B cell (primary cell): ENCODE results near the gene GUSB. TPM values are rescaled to one million over a fixed set of nuclear protein-coding genes. Genes with fewer than 3 reads are reported as not detected.

ENCODE experiments used
- ATAC-seq: fragments of 200-7000 bp; cut with Tn5 transposase; one replicate; pipeline ENCODE4 v1.10.0; 2021; ENCODE audit warnings: low read depth, mild to moderate bottlenecking, moderate number of reproducible peaks, moderate library complexity
- CTCF ChIA-PET: fragments of 350-600 bp; sonication (Branson Sonifier 250); formaldehyde crosslinking; loops from one replicate; lab custom pipeline; 2021; ENCODE audit warnings: antibody characterized with exemption, inconsistent platforms; lab: Charles Lee
- POLR2A ChIA-PET: fragments of 350-600 bp; sonication (Branson Sonifier 250); formaldehyde crosslinking; loops from one replicate; lab custom pipeline; 2021; ENCODE audit warnings: antibody characterized with exemption; lab: Charles Lee
- DNase-seq: peaks from one replicate; pipeline ENCODE4 v3.0.0; 2013
- H2AFZ ChIP-seq: 2 replicates; pipeline ENCODE4 v1.6.1; 2012; ENCODE audit warnings: mild to moderate bottlenecking, low read depth, low read length; ENCODE audit not compliant: insufficient read depth, poor library complexity, severe bottlenecking
- H3K27ac ChIP-seq, 2 donors: 1 replicate in 1 of 2; 2 replicates in 1 of 2; pipeline ENCODE4 v1.5.1; 2012 to 2013; ENCODE audit warnings: low read length in 2 of 2, mild to moderate bottlenecking in 2 of 2, moderate library complexity in 1 of 2
- H3K27me3 ChIP-seq, 4 experiments: fragments of 200-600 bp in 1 of 4; sonication (generic) in 1 of 4; replicated peaks in 1 of 4; 1 replicate in 2 of 4; 2 replicates in 2 of 4; pipeline versions ENCODE4 v1.6.1 to v1.7.0; 2013 to 2016; ENCODE audit warnings: low read length in 3 of 4, mild to moderate bottlenecking in 2 of 4, mixed read lengths in 1 of 4, moderate library complexity in 1 of 4; ENCODE audit not compliant: insufficient read depth in 4 of 4, control insufficient read depth in 3 of 4; ENCODE audit errors: control extremely low read depth in 1 of 4
- H3K36me3 ChIP-seq, 2 experiments: replicated peaks in 1 of 2; 1 replicate in 1 of 2; 2 replicates in 1 of 2; pipeline versions ENCODE4 v1.6.1 to v1.7.1; 2013; ENCODE audit warnings: low read length in 1 of 2; ENCODE audit not compliant: insufficient read depth in 2 of 2, control insufficient read depth in 1 of 2; ENCODE audit errors: control extremely low read depth in 1 of 2, extremely low read depth in 1 of 2
- H3K4me1 ChIP-seq, 2 donors: fragments of 200-600 bp in 1 of 2; sonication (generic) in 1 of 2; 1 replicate in 1 of 2; 2 replicates in 1 of 2; pipeline versions ENCODE4 v1.5.1 to v1.6.1; 2013 to 2017; ENCODE audit warnings: low read length in 2 of 2; ENCODE audit not compliant: control insufficient read depth in 2 of 2, insufficient read depth in 2 of 2
- H3K4me2 ChIP-seq: replicated peaks from 2 replicates; pipeline ENCODE3; 2012; ENCODE audit warnings: mild to moderate bottlenecking, low read depth, low read length; ENCODE audit not compliant: poor library complexity, severe bottlenecking
- H3K4me3 ChIP-seq, 5 experiments: fragments of 200-600 bp in 1 of 5; sonication (generic) in 1 of 5; 1 replicate in 3 of 5; 2 replicates in 2 of 5; pipeline versions ENCODE4 v1.5.1 to v1.7.0; 2011 to 2016; ENCODE audit warnings: low read length in 4 of 5, mild to moderate bottlenecking in 4 of 5, low read depth in 2 of 5, control low read depth in 1 of 5, moderate library complexity in 1 of 5; ENCODE audit not compliant: insufficient read depth in 1 of 5; ENCODE audit errors: control extremely low read depth in 1 of 5, extremely low read depth in 1 of 5
- H3K79me2 ChIP-seq: fragments of 200-600 bp; sonication (generic); one replicate; pipeline ENCODE4 v1.6.0; 2016; ENCODE audit warnings: low read length; ENCODE audit not compliant: control insufficient read depth, insufficient read depth
- H3K9ac ChIP-seq: fragments of 200-600 bp; sonication (generic); 2 replicates; pipeline ENCODE4 v1.6.1; 2017; ENCODE audit warnings: mild to moderate bottlenecking, low read length, moderate library complexity
- H3K9me3 ChIP-seq, 3 donors: one replicate each; pipeline versions ENCODE4 v1.6.1 to v1.7.1; 2013; ENCODE audit warnings: low read length in 2 of 3; ENCODE audit not compliant: control insufficient read depth in 2 of 3, insufficient read depth in 1 of 3; ENCODE audit errors: control extremely low read depth in 1 of 3
- H4K20me1 ChIP-seq: 2 replicates; pipeline ENCODE4 v1.6.0; 2012; ENCODE audit warnings: mild to moderate bottlenecking, low read length; ENCODE audit not compliant: insufficient read depth, control insufficient read depth, poor library complexity, severe bottlenecking
- H3K27ac Mint-ChIP-seq: one replicate; pipeline ENCODE4 v1.8.0; 2021; ENCODE audit warnings: mixed read lengths
- H3K27me3 Mint-ChIP-seq: one replicate; pipeline ENCODE4 v1.8.0; 2021; ENCODE audit warnings: mixed read lengths
- H3K4me1 Mint-ChIP-seq: one replicate; pipeline ENCODE4 v1.8.0; 2021; ENCODE audit warnings: mixed read lengths
- H3K4me3 Mint-ChIP-seq: one replicate; pipeline ENCODE4 v1.8.0; 2021; ENCODE audit warnings: mixed read lengths
- H3K9me3 Mint-ChIP-seq: one replicate; pipeline ENCODE4 v1.8.0; 2022; ENCODE audit warnings: mixed read lengths; ENCODE audit not compliant: insufficient read depth
- EZH2 ChIP-seq: IDR thresholded peaks from 2 replicates; pipeline ENCODE4 v1.6.1; 2012; ENCODE audit warnings: borderline replicate concordance, low read depth, mild to moderate bottlenecking, moderate library complexity, low read length; ENCODE audit not compliant: insufficient read depth, poor library complexity, severe bottlenecking
- WGBS: methylation state at CpG from one replicate; pipeline ENCODE4 v1.1.5; 2013; ENCODE audit warnings: missing lambda C conversion rate; ENCODE audit not compliant: insufficient coverage; 5-methylcytosine and 5-hydroxymethylcytosine counted together
- intact Hi-C: fragments of 100-400 bp; cut with micrococcal nuclease; formaldehyde crosslinking; loops from one replicate; pipeline ENCODE4 v1.10.0; 2022
- polyA plus RNA-seq: library from polyadenylated mRNA; depleted of rRNA; stranded (reverse); fragments of >200 nt; gene quantifications from 2 replicates; pipeline ENCODE4 v1.2.3, GENCODE V29; 2012
- total RNA-seq, 2 donors: library from RNA; stranded (reverse); fragments of 120-200 nt in 1 of 2; gene quantifications; 1 replicate in 1 of 2; 2 replicates in 1 of 2; pipeline versions ENCODE4 v1.2.3 to v1.2.4, GENCODE V29; 2013 to 2022
- TF ChIP-seq, protein P1 (sequence below): fragments of 200-600 bp; IDR thresholded peaks from one replicate; pipeline ENCODE4 v1.8.0; 2022; ENCODE audit warnings: antibody characterized with exemption, mild to moderate bottlenecking

The GUSB gene
- total and polyA plus RNA-seq, 2 donors (not counting 1 experiment from before 2014, with no cell fraction given): 65.4 to 79.5 TPM

DNA sequence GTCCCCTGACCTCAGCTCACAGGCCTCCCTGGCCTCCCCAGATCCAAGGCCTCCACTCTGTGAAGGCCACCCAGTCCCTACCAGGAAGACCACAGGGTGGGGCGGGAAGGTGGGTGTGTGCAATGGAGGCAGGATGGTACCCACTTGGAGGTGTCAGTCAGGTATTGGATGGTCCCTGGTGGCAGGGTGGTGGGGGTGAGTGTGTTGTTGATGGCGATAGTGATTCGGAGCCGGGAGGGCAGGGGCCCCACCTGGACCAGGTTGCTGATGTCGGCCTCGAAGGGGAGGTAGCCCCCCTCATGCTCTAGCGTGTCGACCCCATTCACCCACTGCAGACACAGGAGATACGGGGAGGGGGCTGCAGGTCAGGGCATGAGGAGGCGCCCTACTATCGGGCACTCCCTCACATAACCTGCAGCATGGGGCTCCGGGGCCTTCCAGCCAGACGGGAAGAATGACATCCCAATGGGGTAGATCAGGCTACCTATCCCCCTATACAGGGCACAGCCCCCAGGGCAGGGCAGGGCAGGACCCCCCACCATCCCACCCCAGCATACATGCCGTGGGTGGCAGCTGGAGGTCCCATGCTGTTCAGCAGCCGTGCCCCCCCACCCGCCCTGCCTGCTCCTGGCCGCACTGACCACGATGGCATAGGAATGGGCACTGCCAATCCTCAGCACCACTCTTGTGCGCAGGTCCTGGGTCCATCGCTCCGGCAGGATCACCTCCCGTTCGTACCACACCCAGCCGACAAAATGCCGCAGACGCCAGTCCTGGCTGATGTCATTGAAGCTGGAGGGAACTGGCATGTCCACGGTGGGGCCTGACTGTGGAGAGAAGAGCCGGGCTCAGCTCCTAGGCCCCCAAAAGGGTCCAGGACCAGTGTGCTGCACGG, 2.2 kb downstream of the GUSB start:
- POLR2A ChIA-PET: no interaction called here
- 98% methylated on average over 22 of the region's 29 CpGs for WGBS
- no peak overlapping the region for H3K27ac Mint-ChIP-seq

More for the DNA sequence above, 2.2 kb downstream of the GUSB start:
- DNase-seq (no peak), ATAC-seq (no peak)
- Histone ChIP-seq H3K4me1 (peaks cover 14 to 26% of the 10 kb centered on the region in 2 donors), H3K9me3 (no peaks in the 10 kb centered on the region), H3K27ac (no peak overlapping the region), H3K27me3 (no peaks in the 10 kb centered on the region), H3K79me2 (peaks cover 38% of the 10 kb centered on the region), H3K36me3 (peaks cover 0 to 12% of the 10 kb centered on the region in 2 experiments), H3K4me3 (no peak overlapping the region), H3K9ac (no peak overlapping the region), H2AFZ (no peak overlapping the region), H4K20me1 (peaks cover 11% of the 10 kb centered on the region), H3K4me2 (peak overlapping the region; percentile 86)
- intact Hi-C loops: loop anchor here (5.0 kb wide), 3 partner anchors 612 to 1017 kb away; partner anchors contain the start of genes SBDS, TMEM248 and TYW1
- H3K27me3 Mint-ChIP-seq: no peaks in the 10 kb centered on the region
- peak overlapping the region; percentile 87 for H3K4me3 Mint-ChIP-seq
- peaks cover 19% of the 10 kb centered on the region for H3K4me1 Mint-ChIP-seq
- CTCF ChIA-PET: no interaction called here
- TF ChIP-seq, protein P1, sequence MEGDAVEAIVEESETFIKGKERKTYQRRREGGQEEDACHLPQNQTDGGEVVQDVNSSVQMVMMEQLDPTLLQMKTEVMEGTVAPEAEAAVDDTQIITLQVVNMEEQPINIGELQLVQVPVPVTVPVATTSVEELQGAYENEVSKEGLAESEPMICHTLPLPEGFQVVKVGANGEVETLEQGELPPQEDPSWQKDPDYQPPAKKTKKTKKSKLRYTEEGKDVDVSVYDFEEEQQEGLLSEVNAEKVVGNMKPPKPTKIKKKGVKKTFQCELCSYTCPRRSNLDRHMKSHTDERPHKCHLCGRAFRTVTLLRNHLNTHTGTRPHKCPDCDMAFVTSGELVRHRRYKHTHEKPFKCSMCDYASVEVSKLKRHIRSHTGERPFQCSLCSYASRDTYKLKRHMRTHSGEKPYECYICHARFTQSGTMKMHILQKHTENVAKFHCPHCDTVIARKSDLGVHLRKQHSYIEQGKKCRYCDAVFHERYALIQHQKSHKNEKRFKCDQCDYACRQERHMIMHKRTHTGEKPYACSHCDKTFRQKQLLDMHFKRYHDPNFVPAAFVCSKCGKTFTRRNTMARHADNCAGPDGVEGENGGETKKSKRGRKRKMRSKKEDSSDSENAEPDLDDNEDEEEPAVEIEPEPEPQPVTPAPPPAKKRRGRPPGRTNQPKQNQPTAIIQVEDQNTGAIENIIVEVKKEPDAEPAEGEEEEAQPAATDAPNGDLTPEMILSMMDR: no peak
- no peak for TF ChIP-seq EZH2
- no peaks in the 10 kb centered on the region for H3K9me3 Mint-ChIP-seq
